Measurements from ENCODE around the gene NRG2.

DNA sequence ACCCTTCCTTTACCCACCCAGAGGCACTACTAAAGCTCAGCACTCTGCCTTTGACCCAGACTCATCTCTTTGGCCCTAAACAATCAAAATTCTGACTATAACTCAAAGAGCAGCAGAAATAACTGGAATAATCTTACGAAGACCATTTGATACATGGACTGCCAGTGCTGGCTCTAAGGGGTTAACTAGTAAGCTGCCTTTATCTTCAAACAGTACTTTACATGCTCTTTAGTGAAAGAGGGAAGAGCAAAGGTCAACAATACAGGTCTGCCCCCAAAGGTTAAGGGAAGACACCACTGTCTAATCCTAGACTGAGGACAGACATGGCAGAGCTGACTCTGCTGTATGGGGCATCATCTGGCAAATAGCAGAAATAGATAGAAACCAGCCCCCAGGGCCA lies 45.8 kb downstream of the NRG2 start:
- TF ChIP-seq POLR2A (IDR thresholded peaks at IDR 0.05): no peak
- TF ChIP-seq, protein P1, sequence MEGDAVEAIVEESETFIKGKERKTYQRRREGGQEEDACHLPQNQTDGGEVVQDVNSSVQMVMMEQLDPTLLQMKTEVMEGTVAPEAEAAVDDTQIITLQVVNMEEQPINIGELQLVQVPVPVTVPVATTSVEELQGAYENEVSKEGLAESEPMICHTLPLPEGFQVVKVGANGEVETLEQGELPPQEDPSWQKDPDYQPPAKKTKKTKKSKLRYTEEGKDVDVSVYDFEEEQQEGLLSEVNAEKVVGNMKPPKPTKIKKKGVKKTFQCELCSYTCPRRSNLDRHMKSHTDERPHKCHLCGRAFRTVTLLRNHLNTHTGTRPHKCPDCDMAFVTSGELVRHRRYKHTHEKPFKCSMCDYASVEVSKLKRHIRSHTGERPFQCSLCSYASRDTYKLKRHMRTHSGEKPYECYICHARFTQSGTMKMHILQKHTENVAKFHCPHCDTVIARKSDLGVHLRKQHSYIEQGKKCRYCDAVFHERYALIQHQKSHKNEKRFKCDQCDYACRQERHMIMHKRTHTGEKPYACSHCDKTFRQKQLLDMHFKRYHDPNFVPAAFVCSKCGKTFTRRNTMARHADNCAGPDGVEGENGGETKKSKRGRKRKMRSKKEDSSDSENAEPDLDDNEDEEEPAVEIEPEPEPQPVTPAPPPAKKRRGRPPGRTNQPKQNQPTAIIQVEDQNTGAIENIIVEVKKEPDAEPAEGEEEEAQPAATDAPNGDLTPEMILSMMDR (IDR thresholded peaks at IDR 0.05): no peak
